Stimulated activated CD8-positive, alpha-beta memory T cell treated with anti-CD3 and anti-CD28 coated beads, Interleukin-7, amount 100 ng/mL, for 24 hours (primary cell): ENCODE measurements around the gene CUL1.

Experiments
- DNase-seq: peaks from one replicate; pipeline ENCODE4 v3.0.0-alpha.2; 2020; ENCODE audit warnings: low read depth

Gene CUL1

DNA sequence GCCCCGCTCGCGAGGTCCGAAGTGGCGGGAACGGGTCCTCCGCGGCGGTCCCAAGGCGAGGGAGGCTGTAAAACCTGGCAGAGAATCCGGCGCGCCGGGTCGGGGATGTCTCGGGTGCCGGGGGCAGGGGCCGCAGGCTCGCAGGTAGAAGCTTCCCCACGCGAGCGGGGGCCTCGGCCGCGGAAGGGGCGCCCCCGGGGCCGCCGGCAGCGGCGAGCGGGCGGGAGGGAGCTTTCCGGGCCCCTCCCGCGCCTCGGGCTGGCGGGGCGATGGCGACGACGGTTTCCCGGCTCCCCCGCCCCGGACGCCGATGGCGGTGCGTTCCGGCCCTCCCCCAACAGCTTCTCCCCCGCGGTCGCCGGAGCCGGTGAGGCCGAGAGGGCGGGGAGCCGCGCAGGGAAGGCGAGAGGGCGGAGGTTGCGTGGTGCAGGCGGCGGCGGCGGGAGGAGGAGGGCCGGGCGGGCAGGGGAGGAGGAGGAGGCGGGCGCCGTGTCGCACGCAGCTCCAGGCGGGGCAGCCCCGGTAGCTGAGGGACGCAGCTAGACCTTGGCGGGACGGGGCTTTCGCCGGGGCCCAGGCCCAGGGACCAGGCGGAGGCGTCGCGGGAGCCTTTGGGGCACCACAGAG, at the start of gene CUL1:
CUL1 (plus strand) TSS at position 507 of the 627 bp plus-strand sequence. CDS start 31,220 bp downstream, outside the sequence.
- DNase-seq = peak; percentile 58

DNA sequence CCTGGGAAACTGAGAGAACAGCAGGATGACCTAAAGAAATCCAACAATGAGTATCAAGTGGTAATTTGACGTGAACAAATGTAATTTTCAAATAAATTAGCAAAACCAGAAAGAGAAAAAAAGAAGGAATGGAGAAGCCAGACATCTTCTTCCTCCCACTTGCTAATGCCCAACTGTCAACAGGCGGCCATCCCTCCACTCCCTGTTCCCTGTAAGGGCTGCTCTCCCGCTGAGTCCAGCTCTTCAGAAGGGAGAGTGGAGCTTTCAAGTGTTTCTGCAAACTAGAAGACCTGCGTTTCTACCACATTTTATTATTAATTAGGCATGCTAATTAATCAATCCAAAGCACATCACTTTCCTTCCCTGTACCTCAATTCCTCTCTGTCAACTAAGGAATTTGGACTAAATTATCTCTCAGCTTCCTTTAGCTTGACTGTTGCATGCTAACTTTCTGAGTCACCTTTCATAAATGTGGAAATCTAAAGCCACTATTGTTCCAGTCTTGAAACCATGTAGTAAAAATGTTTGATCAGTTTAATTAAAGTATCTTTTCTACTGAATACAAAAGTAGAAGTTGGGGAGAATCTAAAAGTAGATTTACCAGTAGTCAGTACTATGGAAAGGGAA, 48.4 kb upstream of the CUL1 start:
- DNase-seq = no peak

DNA sequence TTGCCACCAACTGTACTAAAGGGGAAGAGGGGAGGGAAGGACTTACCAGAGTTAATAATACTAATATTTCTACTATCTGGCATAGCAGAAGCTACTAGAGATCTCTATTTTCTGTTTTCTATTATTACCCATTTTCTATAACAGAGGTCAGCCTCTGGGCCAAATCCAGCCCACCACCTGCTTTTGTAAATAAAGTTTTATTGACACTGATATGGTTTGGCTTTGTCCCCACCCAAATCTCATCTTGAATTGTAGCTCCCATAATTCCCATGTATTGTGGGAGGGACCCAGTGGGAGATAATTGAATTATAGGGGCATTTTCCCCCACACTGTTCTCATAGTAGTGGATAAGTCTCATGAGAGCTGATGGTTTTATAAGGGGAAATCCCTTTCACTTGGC, 45.9 kb upstream of the CUL1 start:
- no peak for DNase-seq

DNA sequence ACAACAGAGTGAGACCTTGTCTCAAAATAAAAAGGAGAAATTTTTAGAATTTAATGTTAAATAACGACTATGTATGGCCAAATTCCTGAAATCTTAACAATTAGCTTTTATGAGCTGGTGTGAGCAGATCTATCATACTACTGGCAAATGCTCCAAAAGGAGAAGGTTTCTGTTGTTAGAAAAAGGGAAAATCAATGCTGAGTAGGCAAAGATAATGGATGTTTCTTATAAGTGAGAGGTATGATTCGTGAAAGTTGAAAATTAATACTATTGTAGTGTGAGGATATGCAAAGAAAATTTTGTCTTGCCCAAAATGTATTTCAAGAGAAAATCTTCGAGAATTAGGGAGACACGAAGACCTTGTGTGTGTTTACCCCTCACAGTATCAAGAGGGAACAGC, 40.8 kb upstream of the CUL1 start:
- no peak for DNase-seq

DNA sequence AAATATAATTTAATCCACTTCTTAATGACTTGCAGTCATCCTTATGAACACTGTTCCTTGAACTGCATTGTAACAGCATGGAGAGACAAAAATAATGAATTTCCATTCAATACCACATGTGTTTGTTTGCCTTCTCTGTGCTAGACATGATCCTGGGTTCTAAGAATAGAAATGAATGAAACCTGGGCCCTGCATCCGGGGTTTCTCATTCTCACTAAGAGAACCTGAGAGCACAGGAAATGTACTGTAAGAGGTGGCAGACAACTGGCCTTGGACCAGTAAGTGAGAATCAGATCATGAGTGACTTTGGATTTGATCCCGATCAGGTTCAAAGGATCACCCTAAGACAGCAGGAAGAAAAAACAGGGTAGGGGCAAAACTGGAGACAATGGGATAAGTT, 37.2 kb upstream of the CUL1 start:
- DNase-seq = no peak

DNA sequence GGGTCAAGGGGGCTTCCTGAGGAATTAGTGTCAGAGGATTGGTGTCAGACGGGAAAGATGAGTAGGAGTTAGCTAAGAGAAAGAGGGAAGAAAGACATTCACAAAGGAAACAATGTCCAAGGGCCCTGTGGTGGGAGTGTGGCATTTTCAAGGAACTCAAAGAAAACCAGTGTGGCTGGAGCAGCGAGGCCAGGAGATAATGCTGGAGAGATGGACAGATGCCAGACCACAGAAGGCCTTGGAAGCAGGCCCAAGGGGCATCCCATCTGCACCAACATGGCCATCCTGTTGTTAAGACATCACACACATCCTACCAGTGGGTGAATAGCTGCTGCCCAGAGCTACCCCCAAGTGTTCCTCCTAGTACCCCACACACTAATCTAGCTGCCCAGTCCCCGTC, 36.1 kb upstream of the CUL1 start:
- DNase-seq = no peak

DNA sequence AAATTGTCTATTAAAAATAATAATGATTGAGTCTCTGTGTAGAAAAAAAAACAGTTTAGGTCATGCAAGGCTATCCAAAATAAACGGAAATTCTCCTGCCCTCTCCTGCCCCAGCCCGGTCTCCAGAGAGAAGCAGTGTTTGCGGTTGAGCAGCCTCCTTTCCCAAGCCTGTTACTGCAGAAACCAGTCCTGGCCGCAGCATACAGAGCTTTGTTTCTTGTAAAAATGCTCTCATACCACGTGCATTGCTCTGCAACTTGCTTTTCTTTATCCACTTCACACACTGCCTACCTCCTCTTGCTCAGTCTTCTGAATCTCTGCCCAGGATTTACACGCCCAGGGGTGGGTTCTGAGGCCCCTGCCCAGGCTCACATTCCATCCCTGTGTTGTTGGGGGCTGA, 34.4 kb upstream of the CUL1 start:
- DNase-seq = no peak

DNA sequence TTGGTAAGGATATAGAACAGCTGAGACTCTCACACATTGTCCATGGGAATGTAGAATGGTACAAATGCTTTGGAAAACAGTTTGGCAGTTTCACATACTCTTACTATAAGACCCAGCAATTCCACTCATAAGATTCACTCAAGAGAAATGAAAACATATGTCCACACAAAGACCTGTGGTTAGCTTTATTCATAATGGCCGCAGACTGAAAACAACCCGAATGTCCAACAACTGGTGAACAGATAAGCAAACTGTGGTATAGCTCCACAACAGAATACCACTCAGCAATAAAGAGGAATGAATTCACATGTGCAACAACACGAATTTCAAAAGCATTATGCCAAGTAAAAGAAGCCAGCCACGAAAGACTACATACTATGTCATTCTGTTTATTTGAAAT, 33.5 kb upstream of the CUL1 start:
- no peak for DNase-seq

DNA sequence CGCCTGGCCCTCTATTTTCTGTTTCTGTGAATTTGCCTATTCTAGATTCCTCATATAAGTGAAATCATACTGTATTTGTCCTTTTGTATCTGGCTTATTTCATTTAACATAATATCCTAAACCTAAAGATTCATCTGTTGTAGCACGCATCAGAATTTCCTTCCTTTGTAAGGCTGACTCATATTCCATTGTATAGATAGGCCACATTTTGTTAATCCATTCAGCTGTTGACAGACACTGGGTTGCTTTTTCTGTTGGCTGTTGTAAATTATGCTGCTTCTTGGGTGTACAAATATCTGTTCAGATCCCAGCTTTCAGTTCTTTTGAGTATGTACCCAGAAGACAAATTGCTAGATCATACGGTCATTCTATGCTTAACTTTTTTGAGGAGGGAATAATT, 28.8 kb upstream of the CUL1 start:
- DNase-seq = no peak

DNA sequence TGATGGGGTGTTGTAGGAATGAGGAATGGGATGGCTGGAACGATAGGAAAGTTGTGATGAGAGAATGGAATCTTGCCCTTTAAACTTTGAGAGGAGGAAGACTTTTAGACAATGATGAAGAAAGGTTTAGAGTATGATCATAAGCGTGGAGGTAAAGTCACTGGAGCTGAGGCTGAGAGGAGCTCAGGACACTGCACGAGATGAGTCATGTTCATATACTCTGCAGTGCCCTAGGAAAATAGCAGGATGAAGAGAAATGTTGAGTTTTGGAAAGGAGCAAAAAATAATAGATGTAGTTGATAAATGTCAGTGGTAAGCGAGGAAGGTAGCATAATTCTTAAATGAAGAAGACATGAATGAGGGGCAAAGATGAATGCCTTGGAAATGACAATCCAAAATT, 28.3 kb upstream of the CUL1 start:
- no peak for DNase-seq

DNA sequence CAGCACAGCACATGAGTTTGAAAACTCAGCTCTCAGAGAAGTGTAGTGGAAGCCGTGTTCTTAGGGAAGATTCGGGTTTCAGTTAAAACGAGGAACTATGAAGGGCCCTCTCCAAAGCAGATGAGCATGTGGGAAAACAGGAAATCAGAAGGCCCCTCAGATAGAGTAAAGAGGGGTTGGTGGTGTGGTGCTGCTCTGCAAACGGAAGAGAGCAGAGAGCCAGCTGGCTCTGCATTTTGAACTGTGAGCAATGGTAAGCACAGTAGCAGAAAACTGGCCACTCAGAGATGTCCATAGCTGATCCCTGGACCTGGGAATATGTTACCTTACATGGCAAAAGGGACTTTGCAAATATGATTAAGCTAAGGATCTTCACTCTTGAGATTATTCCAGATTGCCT, 27.9 kb upstream of the CUL1 start:
- no peak for DNase-seq

DNA sequence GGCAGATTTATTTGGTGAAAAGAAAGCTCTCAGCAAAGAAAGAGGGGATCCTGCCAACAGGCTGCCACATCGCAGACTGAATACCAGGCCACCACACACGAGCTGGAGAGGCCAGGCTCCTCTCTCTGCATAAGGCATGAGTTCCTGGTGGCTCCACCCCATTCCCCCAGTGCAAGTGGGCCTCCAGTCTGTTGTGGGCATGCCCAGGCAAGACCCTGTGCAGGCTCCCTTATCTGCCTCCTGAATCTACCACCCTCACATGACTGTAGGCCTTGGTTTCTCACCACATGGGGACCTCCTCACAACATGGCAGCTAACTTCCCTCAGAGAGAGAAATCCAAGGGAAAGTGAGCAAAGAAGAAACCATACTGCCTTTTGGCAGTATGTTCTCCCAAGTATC, 26.7 kb upstream of the CUL1 start:
- DNase-seq = no peak

DNA sequence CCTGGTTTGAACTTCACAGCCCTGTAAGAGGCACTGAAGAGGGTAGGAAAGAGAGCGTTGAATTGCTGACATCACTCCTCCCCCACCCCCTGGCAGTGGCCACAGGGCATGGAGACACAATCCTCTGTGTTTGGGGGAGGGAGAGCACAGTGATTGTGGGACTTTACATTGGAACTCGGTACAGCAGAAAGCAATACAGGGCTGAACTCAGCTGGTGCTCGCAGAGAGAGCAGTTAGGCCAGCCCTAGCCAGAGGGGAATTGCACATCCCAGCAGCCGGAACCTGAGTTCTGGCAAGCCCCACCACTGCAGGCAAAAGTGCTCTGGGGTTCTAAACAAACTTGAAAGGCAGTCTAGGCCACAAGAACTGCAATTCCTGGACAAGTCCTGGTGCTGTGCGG, 24.0 kb upstream of the CUL1 start:
- no peak for DNase-seq

DNA sequence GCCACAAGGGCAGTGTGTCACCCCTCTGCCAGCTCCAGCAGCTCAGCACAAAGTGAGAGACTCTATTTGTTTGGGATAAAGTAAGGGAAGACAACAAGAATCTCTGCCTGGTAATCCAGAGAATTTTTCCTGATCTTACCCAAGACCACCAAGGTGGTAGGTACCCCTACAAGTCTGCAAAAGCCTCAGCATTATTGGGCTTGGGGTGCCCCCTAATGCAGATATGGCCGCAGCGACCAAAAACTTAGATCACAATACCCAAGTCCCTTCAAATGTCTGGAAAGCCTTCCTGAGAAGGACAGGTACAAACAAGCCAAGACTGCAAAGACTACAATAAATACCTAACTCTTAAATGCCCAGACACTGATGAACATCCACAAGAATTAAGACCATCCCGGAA, 22.4 kb upstream of the CUL1 start:
- no peak for DNase-seq

DNA sequence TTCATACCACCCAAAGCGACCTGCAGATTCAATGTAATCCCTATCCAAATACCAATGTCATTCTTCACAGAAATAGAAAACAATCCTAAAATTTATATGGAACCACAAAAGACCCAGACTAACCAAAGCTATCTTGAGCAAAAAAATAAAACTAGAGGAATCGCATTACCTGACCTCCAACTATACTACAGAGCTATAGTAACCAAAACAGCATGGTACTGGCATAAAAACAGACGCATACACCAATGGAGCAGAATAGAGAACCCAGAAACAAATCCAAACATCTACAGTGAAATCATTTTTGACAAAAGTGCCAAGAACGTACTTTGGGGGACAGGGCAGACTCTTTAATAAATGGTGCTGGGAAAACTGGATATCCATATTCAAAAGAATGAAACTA, 16.9 kb upstream of the CUL1 start:
- DNase-seq = no peak

DNA sequence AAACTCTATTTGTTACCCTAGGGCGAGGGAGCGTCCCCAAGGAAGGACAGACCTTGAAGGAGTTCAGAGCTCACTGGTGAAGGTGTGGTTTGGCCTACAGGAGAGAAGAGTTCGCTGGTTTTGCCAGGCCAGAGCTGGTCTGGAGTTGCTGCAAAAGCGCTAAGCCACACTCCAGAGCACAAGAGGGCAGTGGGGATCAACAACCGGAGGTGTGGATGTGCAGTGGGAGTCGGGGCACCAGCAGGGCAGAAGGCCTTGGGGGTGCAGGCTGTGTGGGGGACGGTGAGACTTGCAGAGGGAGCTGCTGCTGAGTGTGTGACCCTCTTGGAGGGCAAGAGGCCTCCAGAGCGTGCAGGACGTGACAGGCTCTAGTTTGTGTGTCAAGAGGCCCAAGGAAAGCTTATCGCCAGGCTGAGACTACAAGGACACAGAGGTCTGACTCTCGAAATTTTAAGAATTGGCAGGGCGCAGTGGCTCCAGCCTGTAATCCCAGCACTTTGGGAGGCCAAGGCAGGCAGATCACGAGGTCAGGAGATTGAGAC, 14.3 kb upstream of the CUL1 start:
- no peak for DNase-seq

DNA sequence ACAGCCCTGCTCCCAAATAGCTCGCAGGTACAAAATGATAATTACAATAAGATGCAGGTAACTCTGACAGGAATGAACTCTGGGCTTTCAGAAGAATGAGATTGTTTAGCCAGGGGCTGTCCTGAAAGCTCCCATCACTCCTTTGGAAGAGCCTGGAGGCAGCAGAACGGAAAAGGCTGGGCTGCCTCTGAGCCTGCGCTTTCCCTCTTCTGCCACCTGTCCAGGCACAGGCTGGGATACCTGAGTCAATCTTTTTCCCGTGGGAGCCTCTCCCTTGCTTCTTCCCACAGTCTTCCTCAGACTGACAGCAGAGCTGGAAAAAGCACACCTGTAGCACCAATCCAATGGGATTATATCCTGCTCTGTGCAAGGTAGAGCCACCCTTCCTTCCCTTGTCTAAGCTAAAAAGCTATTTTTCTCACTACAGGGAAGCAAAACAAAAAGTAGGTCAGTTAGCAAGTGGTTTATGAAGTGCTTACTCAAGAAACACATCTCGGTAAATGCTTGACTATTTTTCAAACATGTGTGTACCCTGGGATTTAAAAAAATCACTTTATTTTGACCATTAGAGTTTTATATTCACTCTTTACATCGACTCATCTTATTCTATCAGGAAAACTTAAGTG, 12.3 kb upstream of the CUL1 start:
- DNase-seq = no peak

DNA sequence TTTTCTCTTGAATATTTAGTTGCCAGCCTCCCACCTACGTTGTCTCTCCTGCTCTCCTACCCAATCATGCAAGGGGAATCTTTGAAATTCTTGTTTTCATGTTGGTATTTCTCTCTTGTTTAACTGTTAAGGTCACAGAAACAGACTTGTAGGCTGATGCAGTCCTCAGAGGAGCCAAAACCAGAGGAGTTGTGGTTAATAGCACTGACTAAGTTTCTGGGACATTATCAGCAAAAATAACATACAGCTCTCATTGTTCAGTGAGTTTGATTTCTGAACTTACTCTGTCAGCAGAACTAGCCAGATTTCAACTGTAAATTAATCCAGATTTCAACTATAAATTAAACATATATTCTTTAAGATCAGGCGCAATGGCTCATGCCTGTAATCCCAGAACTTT, 11.1 kb upstream of the CUL1 start:
- DNase-seq = no peak

DNA sequence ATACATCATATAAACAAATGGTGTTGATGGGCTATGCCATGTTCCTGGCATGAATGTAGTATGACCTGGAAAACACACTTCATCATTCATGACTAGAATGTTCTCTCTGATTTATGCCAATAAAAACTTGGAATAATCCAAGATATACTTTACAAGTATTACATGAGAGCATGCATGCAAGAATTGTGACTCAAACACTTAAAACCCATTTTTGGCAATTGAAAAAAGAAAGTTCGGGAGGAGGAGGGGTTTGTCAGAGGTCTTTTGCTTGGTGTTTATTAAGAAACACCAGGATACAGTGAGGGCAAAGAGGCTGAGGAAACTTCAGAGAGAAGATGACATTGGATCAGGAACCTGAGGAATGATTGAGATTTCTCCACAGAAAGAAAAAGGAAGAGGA, 10.2 kb upstream of the CUL1 start:
- no peak for DNase-seq

DNA sequence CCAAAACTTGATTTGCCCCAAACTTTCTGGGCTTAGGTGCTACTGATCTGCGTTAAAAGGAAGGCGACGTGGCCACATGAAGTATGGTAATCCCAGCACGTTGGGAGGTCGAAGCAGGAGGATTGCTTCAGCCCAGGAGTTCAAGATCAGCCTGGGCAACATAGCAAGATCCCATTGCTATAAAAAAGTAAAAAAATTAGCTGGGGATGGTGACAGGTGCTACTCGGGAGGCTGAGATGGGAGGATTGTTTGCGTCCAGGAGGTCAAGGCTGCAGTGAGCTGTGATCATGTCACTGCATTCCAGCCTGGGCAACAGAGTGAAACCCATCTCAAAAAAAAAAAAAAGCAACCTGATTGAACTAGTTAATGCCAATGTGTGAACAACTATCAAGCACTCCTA, 5.1 kb upstream of the CUL1 start:
- DNase-seq = no peak

DNA sequence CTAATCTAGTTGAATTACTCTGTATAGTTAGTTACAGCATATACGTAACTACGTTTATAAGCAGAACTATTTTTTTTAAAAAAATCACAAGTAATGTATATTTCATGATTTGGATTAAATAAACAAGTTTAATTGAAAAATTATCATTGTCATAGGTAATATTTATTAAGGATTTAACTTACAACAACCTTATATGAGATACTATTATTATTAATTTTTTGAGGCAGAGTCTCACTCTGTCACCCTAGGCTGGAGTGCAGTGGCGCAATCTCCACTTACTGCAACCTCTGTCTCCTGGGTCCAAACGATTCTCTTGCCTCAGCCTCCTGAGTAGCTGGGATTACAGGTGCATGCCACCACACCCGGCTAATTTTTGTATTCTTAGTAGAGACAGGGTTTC, 4.1 kb upstream of the CUL1 start:
- DNase-seq = no peak

DNA sequence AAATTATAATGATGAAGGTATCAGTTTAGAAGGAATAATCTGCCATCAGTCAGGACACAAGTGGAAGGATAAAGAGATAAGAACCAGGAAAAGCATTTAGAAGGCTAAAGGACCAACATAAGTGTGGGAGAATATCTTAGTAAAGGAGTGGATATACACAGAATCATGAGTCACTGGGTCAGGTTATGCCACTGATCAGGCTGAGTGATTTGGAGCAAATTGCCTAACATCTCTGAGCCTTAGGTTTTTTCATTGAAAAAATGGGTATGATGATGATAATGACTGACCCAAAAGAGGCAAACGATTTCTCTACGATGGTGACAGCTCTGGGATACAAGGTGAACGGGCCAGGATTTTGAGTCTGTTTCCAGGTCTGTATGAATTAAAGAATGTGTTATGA, 2.8 kb upstream of the CUL1 start:
- no peak for DNase-seq

DNA sequence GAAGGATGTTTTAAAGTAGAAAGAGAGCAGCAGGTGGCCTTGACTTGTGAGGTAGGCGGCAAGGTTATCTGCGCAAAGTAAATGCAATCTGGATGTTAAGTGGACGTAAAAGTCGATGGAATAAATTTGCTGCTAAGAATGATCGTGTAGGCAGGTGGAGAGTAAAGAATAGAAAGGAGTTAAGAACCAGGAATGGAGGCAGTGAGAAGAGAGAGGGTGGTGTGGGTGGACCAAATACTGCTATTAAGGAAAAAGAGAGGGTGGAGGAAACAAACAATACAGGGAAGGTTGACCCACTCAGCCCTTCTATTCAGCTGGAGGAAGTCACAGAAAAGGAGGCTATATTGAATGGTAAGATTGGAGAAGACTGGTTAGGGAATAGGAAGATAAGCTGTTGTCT, 1.9 kb upstream of the CUL1 start:
- no peak for DNase-seq
